ENCODE data around the gene SFXN5.
A peak's percentile ranks its signal among the peaks of the same experiment; 100 is the strongest.

The SFXN5 gene

GRCh38 chr2:73035899-73036711, 35.4 kb downstream of the SFXN5 start:
- peak; percentile 15; the same call in 1 of the 2 replicates for TF ChIP-seq CTCF (IDR thresholded peaks at IDR 0.05; ENCODE audit: low read depth, low read length)
- no peak overlapping the region for H3K4me3 ChIP-seq (ENCODE audit: low read depth, low read length)
- H3K27me3 ChIP-seq: no peaks in the 10 kb centered on the region
- H3K4me1 ChIP-seq: no peaks in the 10 kb centered on the region
- no peaks in the 10 kb centered on the region for H3K36me3 ChIP-seq
- DNase-seq: peak; percentile 13
- no peaks in the 10 kb centered on the region for H3K9me3 ChIP-seq

- no peaks in the 10 kb centered on the region for H3K36me3 ChIP-seq
- no peak for TF ChIP-seq CTCF (IDR thresholded peaks at IDR 0.05; ENCODE audit: low read depth, low read length)
- no peak for DNase-seq
- no peaks in the 10 kb centered on the region for H3K4me1 ChIP-seq
- H3K27me3 ChIP-seq: no peaks in the 10 kb centered on the region
- H3K4me3 ChIP-seq (ENCODE audit: low read depth, low read length): no peak overlapping the region
- no peaks in the 10 kb centered on the region for H3K9me3 ChIP-seq
Observed at GRCh38 chr2:73034661-73035375, 36.7 kb downstream of the SFXN5 start.

- Histone ChIP-seq H3K4me1 (no peaks in the 10 kb centered on the region; the same call in 1 of the 2 replicates), H3K36me3 (no peaks in the 10 kb centered on the region), H3K9me3 (no peaks in the 10 kb centered on the region), H3K4me3 (ENCODE audit: low read depth, low read length) (no peak overlapping the region), H3K27me3 (no peaks in the 10 kb centered on the region)
- no peak for TF ChIP-seq CTCF (IDR thresholded peaks at IDR 0.05; ENCODE audit: low read depth, low read length)
- DNase-seq: no peak
Observed at GRCh38 chr2:73033766-73034381, 37.6 kb downstream of the SFXN5 start.

- Histone ChIP-seq H3K9me3 (no peaks in the 10 kb centered on the region), H3K27me3 (no peaks in the 10 kb centered on the region), H3K36me3 (no peaks in the 10 kb centered on the region), H3K4me3 (ENCODE audit: low read depth, low read length) (no peak overlapping the region), H3K4me1 (no peaks in the 10 kb centered on the region; the same call in 1 of the 2 replicates)
- no peak for DNase-seq
- no peak for TF ChIP-seq CTCF (IDR thresholded peaks at IDR 0.05; ENCODE audit: low read depth, low read length)
Observed at GRCh38 chr2:73033142-73033765, 38.3 kb downstream of the SFXN5 start.

GRCh38 chr2:73032702-73033097, 38.8 kb downstream of the SFXN5 start:
- no peak overlapping the region for H3K4me3 ChIP-seq (ENCODE audit: low read depth, low read length)
- no peak for DNase-seq
- no peak for TF ChIP-seq CTCF (IDR thresholded peaks at IDR 0.05; ENCODE audit: low read depth, low read length)
- no peaks in the 10 kb centered on the region; the same call in 1 of the 2 replicates for H3K4me1 ChIP-seq
- H3K27me3 ChIP-seq: no peaks in the 10 kb centered on the region
- no peaks in the 10 kb centered on the region for H3K36me3 ChIP-seq
- no peaks in the 10 kb centered on the region for H3K9me3 ChIP-seq

All from BE2C (cell line).